Measurements from ENCODE around the gene PFDN1. TPM values are rescaled to one million over a fixed set of nuclear protein-coding genes. Genes with fewer than 3 reads are reported as not detected.

The PFDN1 gene
- total RNA-seq, 4 donors from 2014 or later = 90.6 to 142 (median 109) TPM

DNA sequence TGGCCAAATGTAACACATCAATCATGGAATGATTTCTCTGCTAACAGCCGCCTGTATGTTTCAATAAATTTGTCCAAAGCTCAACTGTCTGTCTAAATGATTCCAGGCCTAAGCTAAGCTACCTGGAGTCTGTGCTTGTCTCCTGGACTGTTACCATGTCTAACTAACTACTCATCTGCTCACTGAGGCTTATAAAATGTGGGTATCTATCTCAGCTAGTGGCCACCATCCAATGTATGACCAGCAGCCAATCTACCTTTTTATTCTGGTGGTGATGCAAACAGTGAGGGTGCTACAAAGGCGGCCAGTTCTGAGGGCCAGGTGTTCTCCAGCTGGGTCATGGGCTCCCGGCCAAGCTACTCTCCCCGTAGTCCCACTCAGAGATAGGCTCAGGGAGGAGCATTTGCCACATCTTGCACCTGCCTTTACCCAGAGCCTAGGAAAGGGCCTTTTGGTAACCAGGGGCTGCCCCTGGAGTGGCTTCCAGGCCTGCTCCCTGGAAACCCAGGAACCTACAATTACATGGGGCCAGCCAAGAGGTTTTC, 59.1 kb downstream of the PFDN1 start:
- peaks cover 0 to 6% (median 0%) of the 10 kb centered on the region in 3 donors for H3K36me3 ChIP-seq
- TF ChIP-seq, protein P1, sequence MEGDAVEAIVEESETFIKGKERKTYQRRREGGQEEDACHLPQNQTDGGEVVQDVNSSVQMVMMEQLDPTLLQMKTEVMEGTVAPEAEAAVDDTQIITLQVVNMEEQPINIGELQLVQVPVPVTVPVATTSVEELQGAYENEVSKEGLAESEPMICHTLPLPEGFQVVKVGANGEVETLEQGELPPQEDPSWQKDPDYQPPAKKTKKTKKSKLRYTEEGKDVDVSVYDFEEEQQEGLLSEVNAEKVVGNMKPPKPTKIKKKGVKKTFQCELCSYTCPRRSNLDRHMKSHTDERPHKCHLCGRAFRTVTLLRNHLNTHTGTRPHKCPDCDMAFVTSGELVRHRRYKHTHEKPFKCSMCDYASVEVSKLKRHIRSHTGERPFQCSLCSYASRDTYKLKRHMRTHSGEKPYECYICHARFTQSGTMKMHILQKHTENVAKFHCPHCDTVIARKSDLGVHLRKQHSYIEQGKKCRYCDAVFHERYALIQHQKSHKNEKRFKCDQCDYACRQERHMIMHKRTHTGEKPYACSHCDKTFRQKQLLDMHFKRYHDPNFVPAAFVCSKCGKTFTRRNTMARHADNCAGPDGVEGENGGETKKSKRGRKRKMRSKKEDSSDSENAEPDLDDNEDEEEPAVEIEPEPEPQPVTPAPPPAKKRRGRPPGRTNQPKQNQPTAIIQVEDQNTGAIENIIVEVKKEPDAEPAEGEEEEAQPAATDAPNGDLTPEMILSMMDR (IDR thresholded peaks at IDR 0.05) = no peak
- TF ChIP-seq POLR2A (IDR thresholded peaks at IDR 0.05) = no peak
- DNase-seq = peak in 1 of 3 donors; percentile 48
- peaks cover 0 to 59% (median 12%) of the 10 kb centered on the region in 4 donors for H3K4me1 ChIP-seq
- H3K9me3 ChIP-seq = no peaks in the 10 kb centered on the region
- no peak overlapping the region for H3K27ac ChIP-seq
- no peaks in the 10 kb centered on the region for H3K27me3 ChIP-seq
- H3K4me3 ChIP-seq = no peak overlapping the region

DNA sequence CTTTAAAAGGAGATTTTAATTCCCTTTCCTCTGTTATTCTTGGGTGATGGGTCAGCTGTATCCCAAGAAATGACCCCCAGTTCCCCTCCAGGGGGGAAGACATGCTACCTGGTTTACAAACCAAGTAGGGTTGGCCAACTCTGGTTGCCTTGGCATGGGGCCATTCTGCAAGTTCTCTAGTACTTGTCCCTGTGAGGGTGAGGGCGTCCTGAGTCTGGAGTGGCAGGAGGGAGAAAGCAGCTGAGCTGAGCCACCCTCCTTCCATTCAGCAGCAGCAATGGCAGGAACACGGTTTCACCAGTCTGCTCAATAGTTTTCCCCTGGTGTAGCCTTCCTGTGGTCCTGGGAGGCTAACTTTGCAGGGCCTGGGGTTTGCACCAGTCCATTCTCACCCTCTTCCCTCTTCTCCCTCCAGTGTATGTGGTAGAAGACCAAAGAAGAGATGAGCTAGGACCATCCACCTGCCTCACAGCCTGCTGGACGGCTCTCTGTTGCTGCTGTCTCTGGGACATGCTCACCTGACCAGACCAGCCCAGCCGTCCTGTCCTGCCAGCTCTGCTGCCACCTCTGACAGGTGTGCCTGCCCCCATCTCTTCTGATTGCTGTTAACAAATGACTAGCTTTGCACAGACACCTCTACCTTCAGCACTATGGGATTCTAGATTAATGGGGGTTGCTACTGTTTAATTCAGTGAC, 59.9 kb downstream of the PFDN1 start:
- peaks cover 0 to 6% (median 0%) of the 10 kb centered on the region in 3 donors for H3K36me3 ChIP-seq
- no peaks in the 10 kb centered on the region for H3K9me3 ChIP-seq
- H3K4me3 ChIP-seq = no peak overlapping the region
- TF ChIP-seq POLR2A (IDR thresholded peaks at IDR 0.05) = no peak
- TF ChIP-seq, protein P1 (IDR thresholded peaks at IDR 0.05) = no peak
- peaks cover 0 to 59% (median 12%) of the 10 kb centered on the region in 4 donors for H3K4me1 ChIP-seq
- H3K27me3 ChIP-seq = no peaks in the 10 kb centered on the region
- peak overlapping the region in 1 of 4 donors; percentile 90 for H3K27ac ChIP-seq
- peak in 1 of 3 donors; percentile 44 for DNase-seq

DNA sequence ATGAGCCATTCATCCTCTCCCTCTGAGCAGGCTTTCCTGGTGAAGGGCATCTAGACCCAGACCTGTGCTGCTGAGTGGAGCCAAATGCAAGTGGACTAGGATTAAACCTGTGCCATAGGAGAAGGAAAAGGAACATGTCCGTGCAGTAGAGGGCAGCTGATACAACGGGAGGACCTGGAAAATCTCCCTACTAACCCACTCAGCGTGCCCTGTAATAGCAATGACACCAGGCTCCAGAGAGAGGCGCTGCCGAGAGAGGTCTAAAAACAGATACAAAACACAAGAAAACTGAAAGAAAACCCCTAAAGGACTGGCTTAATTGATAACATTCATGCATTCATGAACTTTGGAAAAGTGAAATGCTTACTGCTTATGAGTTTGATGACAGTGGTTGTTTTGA, 60.8 kb downstream of the PFDN1 start:
- H3K4me1 ChIP-seq = peaks cover 0 to 59% (median 12%) of the 10 kb centered on the region in 4 donors
- no peak for DNase-seq
- peaks cover 0 to 6% (median 0%) of the 10 kb centered on the region in 3 donors for H3K36me3 ChIP-seq
- peak overlapping the region in 3 of 4 donors; percentile 74 to 90 (median 86) for H3K27ac ChIP-seq
- TF ChIP-seq, protein P1 (IDR thresholded peaks at IDR 0.05) = no peak
- no peaks in the 10 kb centered on the region for H3K9me3 ChIP-seq
- no peaks in the 10 kb centered on the region for H3K27me3 ChIP-seq
- no peak overlapping the region for H3K4me3 ChIP-seq

DNA sequence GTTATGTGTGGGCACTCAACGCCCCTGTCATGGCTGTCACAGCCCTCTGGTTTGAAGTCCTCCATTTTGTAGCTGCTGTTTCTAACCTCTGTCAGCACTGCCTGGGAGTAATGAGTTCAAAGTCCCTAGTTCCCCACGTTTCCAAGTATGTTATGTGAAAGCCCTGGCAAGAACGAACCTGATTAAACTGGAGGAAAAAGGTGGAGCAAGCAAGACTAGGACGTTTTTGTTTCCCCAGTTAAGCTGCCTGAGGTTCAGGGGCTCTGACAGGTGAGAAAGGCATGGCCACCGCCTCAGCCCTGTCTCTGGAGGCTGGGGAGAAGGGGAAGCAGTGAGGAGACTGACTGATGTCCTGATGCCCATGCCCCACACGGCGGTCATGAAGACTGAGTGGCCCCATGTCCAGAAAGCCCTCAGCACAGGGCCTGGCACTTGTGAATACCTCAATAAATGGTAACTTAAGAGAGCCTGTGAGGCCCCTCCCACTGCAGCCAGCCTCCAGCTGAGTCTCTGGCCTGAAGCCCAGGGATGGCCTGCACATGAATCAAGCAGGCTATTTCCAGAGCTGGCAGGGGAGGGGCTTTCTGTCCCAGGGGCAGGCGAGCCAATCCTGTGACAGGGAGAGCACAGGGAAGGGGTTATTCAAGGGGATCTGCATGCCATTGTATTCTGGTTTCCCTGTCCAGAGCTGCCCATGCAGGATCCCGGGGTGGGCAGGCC, 61.8 kb downstream of the PFDN1 start:
- TF ChIP-seq, protein P1 (IDR thresholded peaks at IDR 0.05) = no peak
- TF ChIP-seq POLR2A (IDR thresholded peaks at IDR 0.05) = no peak
- H3K4me3 ChIP-seq = peak overlapping the region in 2 of 4 donors; percentile 6 to 18

DNA sequence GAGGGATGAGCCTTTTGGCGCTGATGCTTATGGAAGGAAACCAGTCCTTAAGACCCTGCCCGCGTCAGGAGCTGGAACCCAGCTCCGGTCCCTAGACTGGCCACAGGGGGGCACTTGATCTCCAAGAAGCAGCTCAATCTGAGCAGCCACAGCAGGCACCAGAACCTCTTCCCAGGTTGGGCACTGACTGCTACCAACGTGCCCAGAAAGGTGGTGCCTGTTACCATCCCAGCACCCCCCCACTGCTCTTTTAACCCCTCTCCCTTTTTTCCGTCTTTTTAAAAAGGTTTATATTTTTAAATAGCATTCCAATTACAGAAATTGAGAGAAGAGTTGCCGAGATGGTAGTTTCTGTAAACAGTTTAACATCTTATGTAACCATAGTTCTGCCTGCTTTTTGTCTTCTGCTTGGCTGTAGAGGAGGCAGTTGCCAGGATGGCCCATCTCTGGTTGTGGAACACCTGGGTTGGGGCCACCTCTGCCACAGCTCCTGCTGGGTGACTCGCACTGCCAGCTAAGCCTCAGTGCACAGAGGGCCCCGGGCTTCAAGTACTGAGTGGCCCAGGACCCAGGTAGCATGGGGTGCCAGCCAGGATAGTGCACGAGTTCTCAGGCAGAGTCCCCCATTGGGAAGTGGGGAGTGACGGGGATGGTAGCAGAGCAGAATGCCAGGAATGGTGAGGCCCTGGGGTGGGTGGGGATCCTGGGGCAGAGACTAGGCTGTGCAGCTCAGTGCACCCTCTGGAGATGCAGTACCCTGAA, 62.8 kb downstream of the PFDN1 start:
- H3K9me3 ChIP-seq = no peaks in the 10 kb centered on the region
- peak overlapping the region in 3 of 4 donors; percentile 74 to 90 (median 86) for H3K27ac ChIP-seq
- no peak for TF ChIP-seq POLR2A (IDR thresholded peaks at IDR 0.05)
- TF ChIP-seq, protein P1 (IDR thresholded peaks at IDR 0.05) = peak; percentile 7 to 70 (median 60)
- peak; percentile 48 to 79 (median 72) for DNase-seq
- H3K4me3 ChIP-seq = no peak overlapping the region
- H3K27me3 ChIP-seq = no peaks in the 10 kb centered on the region
- no peaks in the 10 kb centered on the region for H3K36me3 ChIP-seq
- H3K4me1 ChIP-seq = peaks cover 0 to 54% (median 12%) of the 10 kb centered on the region in 4 donors

More for the DNA sequence above, 61.8 kb downstream of the PFDN1 start:
- Histone ChIP-seq H3K27ac (peak overlapping the region; percentile 31 to 90 (median 80)), H3K4me1 (peaks cover 0 to 54% (median 12%) of the 10 kb centered on the region in 4 donors), H3K9me3 (no peaks in the 10 kb centered on the region), H3K36me3 (peaks cover 0 to 6% (median 0%) of the 10 kb centered on the region in 3 donors), H3K27me3 (no peaks in the 10 kb centered on the region)
- peak; percentile 44 to 89 (median 81) for DNase-seq
